ENCODE measurements around the gene HYCC1.
"Not testable (repeated sequence)": the region's sequence is repeated elsewhere in the genome, so short reads cannot be mapped to it uniquely, and the experiment has no call there.

Gene HYCC1

GRCh38 chr7:22985436-22985835 lies 28.5 kb downstream of the HYCC1 start:
- no peak for DNase-seq (ENCODE audit: low read depth in 2 of 2)

- no peak for DNase-seq (ENCODE audit: low read depth in 2 of 2)
Observed at GRCh38 chr7:22983257-22983855, 30.6 kb downstream of the HYCC1 start.

GRCh38 chr7:22980422-22980821 lies 33.5 kb downstream of the HYCC1 start:
- DNase-seq (ENCODE audit: low read depth in 2 of 2): no peak

GRCh38 chr7:22979861-22980260 lies 34.1 kb downstream of the HYCC1 start:
- DNase-seq (ENCODE audit: low read depth in 2 of 2): no peak

GRCh38 chr7:22979251-22979650 lies 34.7 kb downstream of the HYCC1 start:
- DNase-seq (ENCODE audit: low read depth in 2 of 2): no peak

- not testable (repeated sequence) for DNase-seq (ENCODE audit: low read depth in 2 of 2)
Observed at GRCh38 chr7:22974636-22975035, 39.3 kb downstream of the HYCC1 start.

- no peak for DNase-seq (ENCODE audit: low read depth in 2 of 2)
Observed at GRCh38 chr7:22972207-22972606, 41.7 kb downstream of the HYCC1 start.

GRCh38 chr7:22969010-22969431 lies 44.9 kb downstream of the HYCC1 start:
- DNase-seq (ENCODE audit: low read depth in 2 of 2): no peak
